Measurements from ENCODE around the gene P4HA1. TPM values are rescaled to one million over a fixed set of nuclear protein-coding genes. Genes with fewer than 3 reads are reported as not detected.

Gene P4HA1
- total RNA-seq, 1 experiment from 2014 or later, result 20.9 TPM

DNA sequence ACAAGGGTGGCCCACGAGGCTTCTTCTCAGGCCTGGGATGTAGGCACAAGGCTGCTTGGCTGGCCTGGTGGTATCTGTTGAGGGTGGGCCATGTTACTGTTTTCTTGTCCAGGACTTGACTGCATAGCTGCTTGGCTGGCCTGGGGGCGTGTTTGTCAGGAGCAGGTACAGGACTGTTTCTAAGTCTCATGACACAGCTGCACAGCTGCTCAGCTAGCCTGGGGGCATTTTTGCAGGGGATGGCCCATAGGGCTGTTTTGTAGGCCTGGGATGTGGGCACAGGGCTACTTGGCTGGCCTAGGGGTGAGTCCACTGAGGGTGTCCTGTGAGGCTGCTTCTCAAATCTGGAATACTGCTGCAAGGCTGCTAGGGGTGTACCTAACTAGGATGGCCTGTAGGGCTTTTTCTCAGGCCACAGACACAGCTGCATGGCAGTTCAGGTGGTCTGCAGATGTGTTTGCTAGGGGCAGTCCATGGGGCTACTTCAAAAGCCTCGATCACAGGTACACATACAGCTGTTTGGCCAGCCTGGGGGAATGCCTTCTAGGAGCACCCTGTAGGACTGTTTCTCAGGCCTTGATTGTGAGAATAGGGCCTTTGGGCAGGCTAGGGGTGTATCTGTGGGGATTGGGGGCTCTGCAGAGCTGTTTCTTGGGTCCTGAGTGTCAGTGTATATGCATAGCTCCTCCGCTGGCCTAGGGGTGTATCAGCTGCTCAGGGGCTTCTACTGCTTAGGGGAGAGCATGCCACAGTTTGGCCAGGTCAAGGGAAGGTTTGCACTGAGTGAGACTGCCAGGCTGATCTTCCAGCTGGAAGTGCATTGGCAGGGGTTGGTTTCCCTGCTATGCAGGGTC lies 115.4 kb downstream of the P4HA1 start:
- BruUV-seq (replicated peaks), result no TSS peak
- peaks cover 26% of the 10 kb centered on the region for H3K9me3 Mint-ChIP-seq (ENCODE audit: low read depth, unreplicated experiment)
- no peaks in the 10 kb centered on the region for H3K36me3 Mint-ChIP-seq (ENCODE audit: insufficient read depth, unreplicated experiment)
- H3K27ac Mint-ChIP-seq (ENCODE audit: unreplicated experiment), result no peak overlapping the region
- no peak for DNase-seq
- no peaks in the 10 kb centered on the region for H3K27me3 Mint-ChIP-seq (ENCODE audit: unreplicated experiment)
- no peaks in the 10 kb centered on the region for H3K4me1 Mint-ChIP-seq (ENCODE audit: low read depth, unreplicated experiment)
- TF ChIP-seq, protein P1, sequence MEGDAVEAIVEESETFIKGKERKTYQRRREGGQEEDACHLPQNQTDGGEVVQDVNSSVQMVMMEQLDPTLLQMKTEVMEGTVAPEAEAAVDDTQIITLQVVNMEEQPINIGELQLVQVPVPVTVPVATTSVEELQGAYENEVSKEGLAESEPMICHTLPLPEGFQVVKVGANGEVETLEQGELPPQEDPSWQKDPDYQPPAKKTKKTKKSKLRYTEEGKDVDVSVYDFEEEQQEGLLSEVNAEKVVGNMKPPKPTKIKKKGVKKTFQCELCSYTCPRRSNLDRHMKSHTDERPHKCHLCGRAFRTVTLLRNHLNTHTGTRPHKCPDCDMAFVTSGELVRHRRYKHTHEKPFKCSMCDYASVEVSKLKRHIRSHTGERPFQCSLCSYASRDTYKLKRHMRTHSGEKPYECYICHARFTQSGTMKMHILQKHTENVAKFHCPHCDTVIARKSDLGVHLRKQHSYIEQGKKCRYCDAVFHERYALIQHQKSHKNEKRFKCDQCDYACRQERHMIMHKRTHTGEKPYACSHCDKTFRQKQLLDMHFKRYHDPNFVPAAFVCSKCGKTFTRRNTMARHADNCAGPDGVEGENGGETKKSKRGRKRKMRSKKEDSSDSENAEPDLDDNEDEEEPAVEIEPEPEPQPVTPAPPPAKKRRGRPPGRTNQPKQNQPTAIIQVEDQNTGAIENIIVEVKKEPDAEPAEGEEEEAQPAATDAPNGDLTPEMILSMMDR (IDR thresholded peaks at IDR 0.05; ENCODE audit: unreplicated experiment), result no peak
- intact Hi-C loops (cut with micrococcal nuclease; ENCODE audit: unreplicated experiment), result no loop called here
- H3K4me3 Mint-ChIP-seq (ENCODE audit: low read depth, unreplicated experiment), result no peak overlapping the region
- CTCF ChIA-PET, result interaction anchor here (0.6 kb wide), 1 partner anchor 377 kb away, joined by 10 read pairs; no protein-coding TSS in a partner anchor

DNA sequence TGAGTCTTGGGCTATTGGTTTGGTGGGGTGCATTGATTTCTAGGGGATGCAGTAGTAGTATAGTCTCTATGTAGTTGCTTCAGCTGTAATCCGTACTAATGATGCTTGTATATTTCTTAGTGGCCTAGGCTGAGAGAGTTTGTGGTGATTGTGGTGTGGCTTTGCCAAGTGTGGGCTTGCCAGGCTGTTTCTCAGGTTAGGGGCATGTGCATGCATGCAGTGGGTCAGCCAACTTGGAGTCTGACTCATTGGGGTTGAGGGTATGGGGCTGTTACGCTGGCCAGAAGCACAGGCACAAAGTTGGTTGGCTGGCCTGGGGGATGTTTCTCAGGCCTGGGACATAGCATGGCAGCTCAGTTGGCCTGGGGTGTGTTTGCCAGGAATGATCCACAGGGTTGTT lies 116.3 kb downstream of the P4HA1 start:
- no peaks in the 10 kb centered on the region for H3K27me3 Mint-ChIP-seq (ENCODE audit: unreplicated experiment)
- CTCF ChIA-PET, result no interaction called here
- BruUV-seq (replicated peaks), result no TSS peak
- H3K27ac Mint-ChIP-seq (ENCODE audit: unreplicated experiment), result no peak overlapping the region
- intact Hi-C loops (cut with micrococcal nuclease; ENCODE audit: unreplicated experiment), result no loop called here
- no peaks in the 10 kb centered on the region for H3K4me1 Mint-ChIP-seq (ENCODE audit: low read depth, unreplicated experiment)
- TF ChIP-seq, protein P1 (IDR thresholded peaks at IDR 0.05; ENCODE audit: unreplicated experiment), result no peak
- peaks cover 26% of the 10 kb centered on the region for H3K9me3 Mint-ChIP-seq (ENCODE audit: low read depth, unreplicated experiment)
- DNase-seq, result no peak
- no peaks in the 10 kb centered on the region for H3K36me3 Mint-ChIP-seq (ENCODE audit: insufficient read depth, unreplicated experiment)
- H3K4me3 Mint-ChIP-seq (ENCODE audit: low read depth, unreplicated experiment), result no peak overlapping the region

DNA sequence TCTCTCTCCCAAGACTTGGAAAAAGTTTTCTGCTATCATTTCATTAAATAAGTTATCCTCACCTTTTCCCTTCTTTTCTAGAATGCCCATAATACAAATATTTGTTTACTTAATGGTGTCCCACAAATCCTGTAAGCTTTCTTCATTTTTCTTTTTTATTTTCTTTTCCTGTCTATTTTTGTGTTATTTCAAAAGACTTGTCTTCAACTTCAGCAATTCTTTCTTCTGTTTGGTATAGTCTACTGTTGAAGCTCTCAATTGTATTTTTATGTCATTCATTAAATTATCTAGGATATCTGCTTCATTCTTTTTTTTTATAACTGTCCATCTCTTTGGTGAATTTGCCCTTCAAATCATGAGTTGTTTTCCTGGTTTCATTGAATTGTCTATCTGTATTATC lies 117.0 kb downstream of the P4HA1 start:
- intact Hi-C loops (cut with micrococcal nuclease; ENCODE audit: unreplicated experiment), result no loop called here
- Mint-ChIP-seq H3K9me3 (ENCODE audit: low read depth, unreplicated experiment) (peaks cover 26% of the 10 kb centered on the region), H3K27ac (ENCODE audit: unreplicated experiment) (no peak overlapping the region), H3K27me3 (ENCODE audit: unreplicated experiment) (no peaks in the 10 kb centered on the region), H3K36me3 (ENCODE audit: insufficient read depth, unreplicated experiment) (no peaks in the 10 kb centered on the region), H3K4me3 (ENCODE audit: low read depth, unreplicated experiment) (no peak overlapping the region), H3K4me1 (ENCODE audit: low read depth, unreplicated experiment) (no peaks in the 10 kb centered on the region)
- no peak for DNase-seq
- CTCF ChIA-PET, result no interaction called here
- no TSS peak for BruUV-seq (replicated peaks)
- TF ChIP-seq, protein P1 (IDR thresholded peaks at IDR 0.05; ENCODE audit: unreplicated experiment), result no peak

DNA sequence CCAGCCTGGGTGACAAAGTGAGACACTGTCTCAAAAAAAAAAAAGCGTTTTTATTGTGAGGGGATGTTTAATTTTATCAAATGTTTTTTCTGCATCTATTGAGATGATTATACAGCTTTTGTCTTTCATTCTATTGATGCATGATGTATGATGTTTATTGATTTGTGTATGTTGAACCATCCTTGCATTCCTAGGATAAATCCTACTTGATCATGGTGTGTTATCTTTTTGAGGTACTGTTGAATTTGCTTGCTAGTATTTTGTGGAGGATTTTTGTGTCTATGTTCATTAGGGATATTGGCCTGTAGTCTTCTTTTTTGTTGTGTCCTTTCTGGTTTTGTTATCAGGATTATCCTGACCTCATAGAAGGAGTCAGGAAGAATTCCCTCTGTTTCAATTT lies 119.8 kb downstream of the P4HA1 start:
- Mint-ChIP-seq H3K27me3 (ENCODE audit: unreplicated experiment) (no peaks in the 10 kb centered on the region), H3K4me3 (ENCODE audit: low read depth, unreplicated experiment) (no peak overlapping the region), H3K27ac (ENCODE audit: unreplicated experiment) (no peak overlapping the region), H3K9me3 (ENCODE audit: low read depth, unreplicated experiment) (peaks cover 26% of the 10 kb centered on the region), H3K36me3 (ENCODE audit: insufficient read depth, unreplicated experiment) (no peaks in the 10 kb centered on the region), H3K4me1 (ENCODE audit: low read depth, unreplicated experiment) (no peaks in the 10 kb centered on the region)
- CTCF ChIA-PET, result no interaction called here
- BruUV-seq (replicated peaks), result no TSS peak
- DNase-seq, result no peak
- intact Hi-C loops (cut with micrococcal nuclease; ENCODE audit: unreplicated experiment), result no loop called here
- TF ChIP-seq, protein P1 (IDR thresholded peaks at IDR 0.05; ENCODE audit: unreplicated experiment), result no peak

Other genes with a start within 250 kb of the P4HA1 start
- 1.4 and 1.9 TPM in 2 replicates for gene OIT3, start 203.1 kb downstream of the P4HA1 start, total RNA-seq (2022)
- not detected in 2 replicates for gene PLA2G12B, start 142.1 kb downstream of the P4HA1 start, total RNA-seq (2022)
- gene NUDT13, start 13.6 kb upstream of the P4HA1 start, total RNA-seq (2022), result 0.76 and 0.78 TPM in 2 replicates
- 28.1 and 29.1 TPM in 2 replicates for gene ECD, start 71.1 kb upstream of the P4HA1 start, total RNA-seq (2022)
- 27.0 and 31.5 TPM in 2 replicates for gene FAM149B1, start 71.3 kb upstream of the P4HA1 start, total RNA-seq (2022)
- 38.0 and 39.8 TPM in 2 replicates for gene DNAJC9, start 150.4 kb upstream of the P4HA1 start, total RNA-seq (2022)
- gene MRPS16, start 155.8 kb upstream of the P4HA1 start, total RNA-seq (2022), result 125 and 126 TPM in 2 replicates

Measured in Calu3 (cell line).